GM23338 (cell line): Measurements from ENCODE around the gene SPRING1. TPM values are rescaled to one million over a fixed set of nuclear protein-coding genes. Genes with fewer than 3 reads are reported as not detected.

Experiments used
- CREB1 ChIP-seq: fragments of 250-450 bp; sonication (Bioruptor Pico); IDR thresholded peaks from 2 replicates; pipeline ENCODE4 v1.5.0; 2020; ENCODE audit warnings: low read depth, mild to moderate bottlenecking, moderate library complexity
- EZH2 ChIP-seq: fragments of 200-600 bp; sonication (generic); IDR thresholded peaks from one replicate; pipeline ENCODE4 v1.8.0; 2017; ENCODE audit warnings: antibody characterized with exemption, mild to moderate bottlenecking, low read depth; ENCODE audit not compliant: unreplicated experiment
- EZH2phosphoT487 ChIP-seq: fragments of 200-600 bp; sonication (generic); IDR thresholded peaks from one replicate; pipeline ENCODE4 v1.8.1; 2018; ENCODE audit warnings: antibody characterized with exemption; ENCODE audit not compliant: unreplicated experiment
- POLR2AphosphoS5 ChIP-seq: IDR thresholded peaks from 2 replicates; pipeline ENCODE4 v1.6.1; 2016; ENCODE audit warnings: antibody characterized with exemption, low read depth
- REST ChIP-seq: IDR thresholded peaks from one replicate; pipeline ENCODE4 v1.6.1; 2018; ENCODE audit warnings: antibody characterized with exemption; ENCODE audit not compliant: unreplicated experiment
- ZNF114 ChIP-seq: fragments of 250-450 bp; sonication (Bioruptor Pico); IDR thresholded peaks from 2 replicates; pipeline ENCODE4 v1.5.0; 2020; ENCODE audit warnings: mild to moderate bottlenecking, moderate library complexity
- ZNF331 ChIP-seq: fragments of 250-450 bp; sonication (Bioruptor Pico); IDR thresholded peaks from 2 replicates; pipeline ENCODE4 v1.5.0; 2020; ENCODE audit warnings: low read depth, mild to moderate bottlenecking, moderate library complexity
- ZNF462 ChIP-seq: fragments of 250-450 bp; sonication (Bioruptor Pico); IDR thresholded peaks from 2 replicates; pipeline ENCODE4 v1.5.0; 2020; ENCODE audit warnings: mild to moderate bottlenecking, moderate library complexity
- polyA plus RNA-seq: library from polyadenylated mRNA; unstranded; fragments of >200 nt; fragmentation: Nextera tagmentation; extraction: Ambion mirVana; gene quantifications from 2 replicates; pipeline ENCODE4 v1.2.1, GENCODE V29; 2016
- total RNA-seq: library from RNA; depleted of rRNA; stranded (reverse); fragments of >200 nt; shearing (Covaris generic); gene quantifications from 2 replicates; pipeline ENCODE4 v1.2.3, GENCODE V29; 2014
- TF ChIP-seq, protein P1 (sequence below): IDR thresholded peaks from 2 replicates; pipeline ENCODE4 v1.6.1; 2016; ENCODE audit warnings: antibody characterized with exemption

SPRING1 gene
- total and polyA plus RNA-seq, 2 experiments from 2014 or later = 8.2 to 57.1 TPM

- TF ChIP-seq ZNF462 (CRISPR knock-in tag) (no peak), EZH2 (no peak), POLR2AphosphoS5 (no peak), EZH2phosphoT487 (no peak), ZNF331 (no peak), ZNF114 (CRISPR knock-in tag) (no peak), CREB1 (CRISPR knock-in tag) (no peak), REST (no peak)
- TF ChIP-seq, protein P1, sequence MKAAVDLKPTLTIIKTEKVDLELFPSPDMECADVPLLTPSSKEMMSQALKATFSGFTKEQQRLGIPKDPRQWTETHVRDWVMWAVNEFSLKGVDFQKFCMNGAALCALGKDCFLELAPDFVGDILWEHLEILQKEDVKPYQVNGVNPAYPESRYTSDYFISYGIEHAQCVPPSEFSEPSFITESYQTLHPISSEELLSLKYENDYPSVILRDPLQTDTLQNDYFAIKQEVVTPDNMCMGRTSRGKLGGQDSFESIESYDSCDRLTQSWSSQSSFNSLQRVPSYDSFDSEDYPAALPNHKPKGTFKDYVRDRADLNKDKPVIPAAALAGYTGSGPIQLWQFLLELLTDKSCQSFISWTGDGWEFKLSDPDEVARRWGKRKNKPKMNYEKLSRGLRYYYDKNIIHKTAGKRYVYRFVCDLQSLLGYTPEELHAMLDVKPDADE = no peak
These were observed 45.3 kb downstream of the SPRING1 start (continued) for GRCh38 chr12:116692605-116693004.
